ENCODE measurements around the gene SRSF10.

- no peak for TF ChIP-seq EZH2phosphoT487 (conservative IDR thresholded peaks at IDR 0.05; ENCODE audit: low read length)
- TF ChIP-seq, protein P1, sequence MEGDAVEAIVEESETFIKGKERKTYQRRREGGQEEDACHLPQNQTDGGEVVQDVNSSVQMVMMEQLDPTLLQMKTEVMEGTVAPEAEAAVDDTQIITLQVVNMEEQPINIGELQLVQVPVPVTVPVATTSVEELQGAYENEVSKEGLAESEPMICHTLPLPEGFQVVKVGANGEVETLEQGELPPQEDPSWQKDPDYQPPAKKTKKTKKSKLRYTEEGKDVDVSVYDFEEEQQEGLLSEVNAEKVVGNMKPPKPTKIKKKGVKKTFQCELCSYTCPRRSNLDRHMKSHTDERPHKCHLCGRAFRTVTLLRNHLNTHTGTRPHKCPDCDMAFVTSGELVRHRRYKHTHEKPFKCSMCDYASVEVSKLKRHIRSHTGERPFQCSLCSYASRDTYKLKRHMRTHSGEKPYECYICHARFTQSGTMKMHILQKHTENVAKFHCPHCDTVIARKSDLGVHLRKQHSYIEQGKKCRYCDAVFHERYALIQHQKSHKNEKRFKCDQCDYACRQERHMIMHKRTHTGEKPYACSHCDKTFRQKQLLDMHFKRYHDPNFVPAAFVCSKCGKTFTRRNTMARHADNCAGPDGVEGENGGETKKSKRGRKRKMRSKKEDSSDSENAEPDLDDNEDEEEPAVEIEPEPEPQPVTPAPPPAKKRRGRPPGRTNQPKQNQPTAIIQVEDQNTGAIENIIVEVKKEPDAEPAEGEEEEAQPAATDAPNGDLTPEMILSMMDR (IDR thresholded peaks at IDR 0.05; ENCODE audit: insufficient read depth, low read length, poor library complexity, severe bottlenecking): no peak
Measured at GRCh38 chr1:23924601-23925000, 55.5 kb downstream of the SRSF10 start.

Data from SU-DHL-6 (cell line).